Osteoblast (primary cell): ENCODE data around the gene PLXDC2. TPM values are rescaled to one million over a fixed set of nuclear protein-coding genes. Genes with fewer than 3 reads are reported as not detected.

Source experiments
- DNase-seq: peaks from one replicate; pipeline ENCODE4 v3.0.0; 2011; ENCODE audit warnings: low spot score, mixed read lengths; ENCODE audit not compliant: insufficient read length; ENCODE audit errors: missing footprints
- H2AFZ ChIP-seq: 2 replicates; pipeline ENCODE4 v1.6.0; 2011; ENCODE audit warnings: mild to moderate bottlenecking, low read length
- H3K27ac ChIP-seq: 2 replicates; pipeline ENCODE4 v1.5.1; 2011; ENCODE audit warnings: mild to moderate bottlenecking, low read depth, low read length, moderate library complexity
- H3K27me3 ChIP-seq: 2 replicates; pipeline ENCODE4 v1.6.0; 2012; ENCODE audit warnings: mild to moderate bottlenecking, control low read depth, inconsistent platforms, low read length, moderate library complexity; ENCODE audit not compliant: insufficient read depth
- H3K36me3 ChIP-seq: 2 replicates; pipeline ENCODE4 v1.5.1; 2011; ENCODE audit warnings: mild to moderate bottlenecking, low read length, control low read depth, moderate library complexity; ENCODE audit not compliant: insufficient read depth
- H3K4me1 ChIP-seq: 2 replicates; pipeline ENCODE4 v1.5.1; 2011; ENCODE audit warnings: mild to moderate bottlenecking, low read length, control low read depth, moderate library complexity; ENCODE audit not compliant: insufficient read depth
- H3K4me2 ChIP-seq: 2 replicates; pipeline ENCODE4 v1.6.0; 2011; ENCODE audit warnings: mild to moderate bottlenecking, low read length; ENCODE audit not compliant: insufficient read depth
- H3K4me3 ChIP-seq: fragments of 200-600 bp; sonication (generic); 3 replicates; pipeline ENCODE4 v1.5.1; 2012; ENCODE audit warnings: mild to moderate bottlenecking, low read length, inconsistent platforms; ENCODE audit not compliant: insufficient read depth
- H3K79me2 ChIP-seq: 2 replicates; pipeline ENCODE4 v1.6.0; 2012; ENCODE audit warnings: mild to moderate bottlenecking, low read length, control low read depth, inconsistent platforms; ENCODE audit not compliant: insufficient read depth
- H3K9me3 ChIP-seq: 2 replicates; pipeline ENCODE4 v1.5.1; 2011; ENCODE audit warnings: low read depth, low read length, control low read depth
- H4K20me1 ChIP-seq: 2 replicates; pipeline ENCODE4 v1.6.0; 2012; ENCODE audit warnings: mild to moderate bottlenecking, low read length, control low read depth; ENCODE audit not compliant: insufficient read depth
- total RNA-seq: library from RNA; depleted of rRNA; stranded (reverse); fragments of >200 nt; gene quantifications from 2 replicates; pipeline ENCODE4 v1.2.3, GENCODE V29; 2012
- TF ChIP-seq, protein P1 (sequence below): IDR thresholded peaks from 2 replicates; pipeline ENCODE4 v1.5.1; 2011; ENCODE audit warnings: mild to moderate bottlenecking, low read depth, low read length, moderate library complexity; ENCODE audit errors: extremely low read depth

PLXDC2 gene
- total RNA-seq, 1 donor, result 63.3 TPM

DNA sequence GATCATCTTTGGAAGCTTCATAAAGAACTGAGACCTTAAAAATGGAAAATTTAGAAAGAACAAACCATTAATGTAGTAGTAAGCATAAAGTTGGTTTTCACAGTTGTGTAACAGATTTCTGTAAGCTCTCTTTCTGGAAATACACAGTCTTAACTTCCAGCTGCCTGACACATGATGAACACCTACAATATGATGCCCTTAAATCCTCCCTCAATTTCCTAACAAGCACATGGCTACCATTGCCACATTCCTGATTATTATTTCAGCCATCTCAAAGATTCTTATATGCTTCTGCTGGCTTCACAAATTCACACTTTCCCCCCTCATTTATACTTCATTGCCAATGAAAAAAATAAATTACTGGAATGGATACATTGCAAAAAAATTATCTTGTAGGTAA is 49.4 kb downstream of the PLXDC2 start:
- DNase-seq, result no peak
- no peak overlapping the region for H3K4me3 ChIP-seq
- H3K36me3 ChIP-seq, result no peaks in the 10 kb centered on the region
- H3K4me2 ChIP-seq, result no peak overlapping the region
- no peaks in the 10 kb centered on the region for H3K4me1 ChIP-seq
- H3K9me3 ChIP-seq, result no peaks in the 10 kb centered on the region
- TF ChIP-seq, protein P1, sequence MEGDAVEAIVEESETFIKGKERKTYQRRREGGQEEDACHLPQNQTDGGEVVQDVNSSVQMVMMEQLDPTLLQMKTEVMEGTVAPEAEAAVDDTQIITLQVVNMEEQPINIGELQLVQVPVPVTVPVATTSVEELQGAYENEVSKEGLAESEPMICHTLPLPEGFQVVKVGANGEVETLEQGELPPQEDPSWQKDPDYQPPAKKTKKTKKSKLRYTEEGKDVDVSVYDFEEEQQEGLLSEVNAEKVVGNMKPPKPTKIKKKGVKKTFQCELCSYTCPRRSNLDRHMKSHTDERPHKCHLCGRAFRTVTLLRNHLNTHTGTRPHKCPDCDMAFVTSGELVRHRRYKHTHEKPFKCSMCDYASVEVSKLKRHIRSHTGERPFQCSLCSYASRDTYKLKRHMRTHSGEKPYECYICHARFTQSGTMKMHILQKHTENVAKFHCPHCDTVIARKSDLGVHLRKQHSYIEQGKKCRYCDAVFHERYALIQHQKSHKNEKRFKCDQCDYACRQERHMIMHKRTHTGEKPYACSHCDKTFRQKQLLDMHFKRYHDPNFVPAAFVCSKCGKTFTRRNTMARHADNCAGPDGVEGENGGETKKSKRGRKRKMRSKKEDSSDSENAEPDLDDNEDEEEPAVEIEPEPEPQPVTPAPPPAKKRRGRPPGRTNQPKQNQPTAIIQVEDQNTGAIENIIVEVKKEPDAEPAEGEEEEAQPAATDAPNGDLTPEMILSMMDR, result no peak
- H2AFZ ChIP-seq, result no peak overlapping the region
- no peaks in the 10 kb centered on the region for H4K20me1 ChIP-seq
- H3K27ac ChIP-seq, result no peak overlapping the region
- H3K27me3 ChIP-seq, result no peaks in the 10 kb centered on the region
- no peaks in the 10 kb centered on the region for H3K79me2 ChIP-seq

DNA sequence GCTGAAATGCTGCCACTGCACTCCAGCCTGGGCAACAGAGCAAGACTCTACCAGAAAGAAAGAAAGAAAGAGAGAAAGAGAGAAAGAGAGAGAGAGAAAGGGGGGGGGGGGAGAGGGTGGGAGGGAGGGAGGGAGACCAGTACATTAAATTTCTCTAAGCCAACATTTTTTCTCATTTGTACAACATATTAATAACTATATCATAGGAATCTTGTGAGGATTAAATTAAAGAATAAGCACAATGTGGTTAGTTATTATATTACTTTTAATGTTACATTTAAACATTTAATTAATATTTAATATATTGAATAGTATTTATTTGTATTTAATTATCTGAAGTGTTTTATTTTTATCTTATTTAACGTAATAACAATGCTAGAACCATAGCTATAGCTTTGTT is 53.1 kb downstream of the PLXDC2 start:
- Histone ChIP-seq H3K4me2 (no peak overlapping the region), H3K27ac (no peak overlapping the region), H3K27me3 (no peaks in the 10 kb centered on the region), H3K4me1 (no peaks in the 10 kb centered on the region), H3K79me2 (no peaks in the 10 kb centered on the region), H3K36me3 (no peaks in the 10 kb centered on the region), H3K9me3 (no peaks in the 10 kb centered on the region), H4K20me1 (no peaks in the 10 kb centered on the region), H3K4me3 (no peak overlapping the region), H2AFZ (no peak overlapping the region)
- no peak for DNase-seq
- TF ChIP-seq, protein P1, result no peak

DNA sequence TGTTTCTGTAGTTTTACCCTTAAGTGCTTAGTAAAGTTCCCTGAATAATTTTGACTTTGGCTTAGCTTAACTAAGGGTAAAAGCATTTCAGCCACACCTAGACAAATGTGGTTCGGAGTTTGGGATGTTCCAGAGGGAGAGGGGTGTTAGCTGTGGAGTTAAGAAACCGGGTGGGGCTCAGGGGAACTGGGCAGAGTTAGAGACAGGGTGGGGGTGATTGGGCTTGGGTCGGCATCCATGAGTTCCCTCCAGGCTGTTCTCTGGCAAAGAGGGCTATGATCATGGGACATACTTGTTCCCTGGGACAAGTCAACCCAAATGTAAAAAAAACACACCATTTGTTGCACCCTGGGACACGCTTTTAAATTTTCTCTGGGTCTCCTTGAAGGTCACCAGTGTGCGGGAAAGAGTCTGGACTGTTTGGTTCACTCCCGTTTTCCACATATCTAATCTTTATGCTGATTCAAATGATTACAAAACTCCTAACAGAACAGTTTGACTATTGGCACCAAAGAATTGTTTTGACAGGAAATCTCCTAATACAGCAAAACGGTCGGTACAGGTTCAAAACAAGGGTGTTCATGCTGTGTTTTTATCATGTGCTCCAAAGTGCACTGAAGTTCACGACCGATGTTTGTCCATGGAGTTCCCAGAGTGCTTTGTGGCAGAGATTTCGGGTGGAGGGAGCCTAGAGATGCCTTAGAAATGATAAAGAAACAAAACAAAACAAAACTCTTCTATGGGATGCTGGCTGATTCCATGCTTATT is 56.5 kb downstream of the PLXDC2 start:
- H3K36me3 ChIP-seq, result no peaks in the 10 kb centered on the region
- no peak overlapping the region for H2AFZ ChIP-seq
- no peak for DNase-seq
- H3K27ac ChIP-seq, result no peak overlapping the region
- no peaks in the 10 kb centered on the region for H4K20me1 ChIP-seq
- H3K4me2 ChIP-seq, result no peak overlapping the region
- no peaks in the 10 kb centered on the region for H3K4me1 ChIP-seq
- H3K4me3 ChIP-seq, result no peak overlapping the region
- H3K79me2 ChIP-seq, result no peaks in the 10 kb centered on the region
- no peaks in the 10 kb centered on the region for H3K9me3 ChIP-seq
- no peaks in the 10 kb centered on the region for H3K27me3 ChIP-seq
- TF ChIP-seq, protein P1, result no peak

DNA sequence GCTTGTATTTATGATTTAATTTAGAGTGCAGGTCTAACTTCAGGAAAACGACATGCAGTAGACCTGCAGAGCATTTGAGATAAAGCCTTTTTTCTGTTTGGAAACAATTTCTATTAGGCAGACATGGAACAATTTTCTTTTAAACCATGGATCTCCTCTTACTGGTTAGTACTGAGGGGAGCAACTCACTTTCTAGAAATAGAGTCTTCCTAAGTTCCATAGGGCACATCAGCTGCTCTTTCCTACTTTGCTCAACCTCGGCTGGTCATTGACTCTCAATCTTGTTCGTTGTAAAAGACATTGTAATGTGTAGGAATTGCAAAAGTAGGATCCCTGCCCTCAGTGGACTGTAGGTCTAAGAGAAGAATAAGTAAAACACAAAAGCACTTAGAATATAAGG is 58.0 kb downstream of the PLXDC2 start:
- H3K4me1 ChIP-seq, result no peaks in the 10 kb centered on the region
- no peaks in the 10 kb centered on the region for H3K79me2 ChIP-seq
- H3K27ac ChIP-seq, result no peak overlapping the region
- no peak overlapping the region for H2AFZ ChIP-seq
- H3K36me3 ChIP-seq, result no peaks in the 10 kb centered on the region
- H3K27me3 ChIP-seq, result no peaks in the 10 kb centered on the region
- no peak overlapping the region for H3K4me2 ChIP-seq
- no peak for DNase-seq
- no peaks in the 10 kb centered on the region for H3K9me3 ChIP-seq
- no peak overlapping the region for H3K4me3 ChIP-seq
- H4K20me1 ChIP-seq, result no peaks in the 10 kb centered on the region
- TF ChIP-seq, protein P1, result no peak
